HG03520 (cell line): ENCODE data around the gene LYZL2.
"Not testable (repeated sequence)": the region's sequence is repeated elsewhere in the genome, so short reads cannot be mapped to it uniquely, and the experiment has no call there.

ENCODE experiments used
- ATAC-seq: cut with Tn5 transposase; IDR thresholded peaks from one replicate; pipeline ENCODE4 v1.9.1; 2021; ENCODE audit warnings: mild to moderate bottlenecking, moderate library complexity; ENCODE audit not compliant: unreplicated experiment

The LYZL2 gene

DNA sequence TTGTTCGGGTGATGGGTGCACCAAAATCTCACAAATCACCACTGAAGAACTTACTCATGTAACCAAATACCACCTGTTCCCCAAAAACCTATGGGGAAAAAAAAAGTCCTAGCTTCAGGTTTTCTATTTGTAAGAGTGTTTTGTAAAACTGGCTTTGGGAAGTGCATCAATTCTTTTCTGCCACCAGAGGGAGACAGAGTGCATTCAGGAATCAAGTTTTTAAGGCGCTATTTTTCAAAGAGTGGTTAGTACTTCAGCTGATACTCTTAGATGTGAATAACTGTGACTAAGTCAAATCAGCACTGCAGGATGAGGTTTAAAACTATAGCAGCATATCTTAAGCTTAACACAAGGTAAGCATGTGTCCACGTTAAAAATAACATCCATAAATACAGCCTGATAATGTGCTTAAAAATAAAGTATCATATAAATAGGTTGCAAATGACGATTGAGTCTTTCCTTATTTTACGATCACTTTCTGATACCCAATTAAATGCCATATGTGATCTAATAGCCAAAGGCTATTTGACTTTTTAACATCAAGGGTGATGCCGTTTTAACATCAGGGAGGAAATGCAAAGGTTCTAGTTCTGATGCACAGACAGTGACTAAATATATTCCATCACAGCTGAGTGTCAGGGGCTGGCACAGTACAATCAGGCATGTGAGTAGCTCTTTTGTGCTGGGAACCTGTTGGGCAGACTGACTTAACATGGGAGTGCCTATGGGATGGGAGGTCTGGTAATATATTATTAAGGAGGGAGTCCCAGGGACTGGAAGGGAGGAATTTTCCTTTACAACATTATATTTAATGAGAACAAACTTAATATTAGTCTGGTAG lies 10.6 kb upstream of the LYZL2 start:
- ATAC-seq: no peak

DNA sequence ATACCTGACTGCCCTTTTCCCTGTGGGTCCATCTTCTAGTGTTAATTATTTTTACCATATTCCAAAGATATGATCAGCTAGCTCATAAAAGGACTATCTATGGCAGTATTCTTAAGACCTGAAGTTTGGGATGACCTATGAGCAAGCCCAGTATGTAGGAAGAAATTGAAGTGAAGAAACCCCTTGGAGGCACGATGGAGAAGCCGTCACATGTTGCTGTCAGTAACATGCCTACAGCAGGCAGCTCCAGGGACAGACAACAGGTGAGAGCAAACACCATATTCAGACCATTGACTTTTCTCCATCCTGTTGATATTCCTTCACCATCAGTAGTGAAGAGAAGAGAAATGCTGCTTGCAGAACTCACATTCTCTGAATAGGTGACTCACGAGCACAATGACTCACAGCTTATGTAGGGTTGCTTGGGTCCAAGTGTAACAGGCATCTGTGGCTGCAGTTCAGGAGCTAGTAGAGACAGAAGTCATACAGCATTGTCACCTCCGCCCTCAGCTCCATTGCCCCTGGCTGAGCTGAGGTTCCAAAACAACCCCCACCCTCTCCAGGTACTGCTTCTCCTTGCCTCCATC lies 8.4 kb upstream of the LYZL2 start:
- ATAC-seq: no peak

DNA sequence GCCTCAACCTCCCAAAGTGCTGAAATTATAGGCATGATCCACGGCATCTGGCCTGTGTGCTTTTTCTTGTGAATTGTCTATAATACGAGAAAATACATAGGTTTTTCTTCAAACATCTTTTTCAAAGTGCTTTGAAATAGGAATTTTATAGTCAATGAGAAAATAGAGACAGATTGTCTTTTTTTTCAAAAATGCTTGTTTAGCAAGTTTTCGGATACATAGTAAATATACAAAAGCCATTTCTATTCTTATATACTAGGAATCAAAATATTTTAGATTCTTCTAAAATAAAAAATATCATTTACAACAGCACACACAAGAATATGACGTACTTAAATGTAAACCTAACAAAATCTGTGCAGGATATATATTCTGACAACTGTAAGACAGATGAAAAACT lies 1.6 kb upstream of the LYZL2 start:
- ATAC-seq: no peak

DNA sequence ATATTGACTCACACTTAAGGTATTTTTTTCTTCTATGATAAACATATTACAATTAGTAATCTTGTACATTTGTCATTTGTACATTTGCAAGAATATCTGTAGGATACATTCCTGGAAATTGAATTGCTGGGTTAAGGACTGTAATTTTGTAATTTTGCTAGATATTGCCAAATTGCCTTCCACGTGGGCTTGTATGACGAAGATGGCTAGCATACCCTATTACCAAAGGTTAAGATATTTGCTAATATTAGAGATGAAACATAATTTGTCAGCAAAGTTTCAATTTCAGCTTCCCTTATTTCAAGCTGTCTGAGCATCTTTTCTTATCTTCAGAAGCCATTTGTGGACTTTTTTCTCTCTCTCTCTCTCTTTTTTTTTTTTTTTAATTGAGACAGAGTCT lies 1.0 kb upstream of the LYZL2 start:
- no peak for ATAC-seq

DNA sequence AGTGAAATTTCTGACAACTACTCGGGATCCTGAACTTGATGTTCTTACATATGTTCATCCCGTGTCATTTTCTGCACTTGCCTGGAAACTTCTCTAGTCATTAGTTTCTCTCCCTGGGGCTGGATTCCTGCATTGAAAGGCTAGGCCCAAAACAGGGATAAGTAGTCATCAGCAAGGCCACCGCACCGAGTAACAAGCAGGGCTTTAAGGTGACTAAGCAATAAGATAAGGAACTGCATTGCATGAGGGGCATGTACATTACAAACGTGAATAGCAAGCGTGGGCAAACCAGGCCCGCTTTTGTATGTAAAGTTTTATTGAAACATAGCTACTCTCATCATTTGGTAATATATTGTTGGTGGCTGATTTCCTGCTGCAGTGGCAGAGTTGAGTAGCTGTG lies 977 bp downstream of the LYZL2 start:
- not testable (repeated sequence) for ATAC-seq

DNA sequence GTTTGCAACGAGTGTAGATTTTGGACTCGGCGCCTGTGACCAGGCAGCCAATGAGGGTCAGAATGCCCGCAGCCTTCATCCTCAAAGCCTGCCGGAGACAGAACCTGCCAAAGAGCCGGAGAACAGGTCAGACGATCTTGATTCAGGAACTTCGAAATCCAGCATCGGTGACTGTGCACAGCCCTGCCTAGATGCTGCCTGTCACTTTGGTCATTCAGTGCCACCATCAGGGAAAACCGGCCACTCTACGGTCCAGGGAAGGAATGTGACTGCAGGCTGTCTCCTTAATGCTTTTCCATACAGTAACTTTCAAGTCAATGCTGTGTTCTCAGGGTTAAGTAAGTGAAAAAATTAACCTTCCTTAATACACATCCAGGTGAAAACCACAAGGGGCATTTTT lies 2.7 kb downstream of the LYZL2 start:
- ATAC-seq: not testable (repeated sequence)

DNA sequence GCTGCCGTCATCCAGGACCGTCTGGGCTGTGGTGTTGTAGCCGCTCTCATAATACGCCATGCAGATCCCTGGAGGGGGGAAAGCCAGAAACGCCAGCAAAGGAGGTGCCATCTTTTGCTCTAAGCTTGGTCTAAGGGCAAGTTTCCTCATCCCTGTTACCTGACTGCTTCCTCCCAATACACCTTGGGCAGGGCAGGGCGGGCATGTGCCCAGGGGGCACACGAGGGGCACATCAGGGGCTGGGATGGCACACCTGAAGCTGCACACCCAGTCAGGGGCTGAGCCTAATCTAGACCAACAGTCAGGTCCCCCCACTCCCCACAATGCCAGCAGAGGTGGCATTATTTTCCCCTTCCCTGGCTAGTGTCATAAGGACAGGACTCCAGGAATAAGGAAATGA lies 3.4 kb downstream of the LYZL2 start:
- not testable (repeated sequence) for ATAC-seq

DNA sequence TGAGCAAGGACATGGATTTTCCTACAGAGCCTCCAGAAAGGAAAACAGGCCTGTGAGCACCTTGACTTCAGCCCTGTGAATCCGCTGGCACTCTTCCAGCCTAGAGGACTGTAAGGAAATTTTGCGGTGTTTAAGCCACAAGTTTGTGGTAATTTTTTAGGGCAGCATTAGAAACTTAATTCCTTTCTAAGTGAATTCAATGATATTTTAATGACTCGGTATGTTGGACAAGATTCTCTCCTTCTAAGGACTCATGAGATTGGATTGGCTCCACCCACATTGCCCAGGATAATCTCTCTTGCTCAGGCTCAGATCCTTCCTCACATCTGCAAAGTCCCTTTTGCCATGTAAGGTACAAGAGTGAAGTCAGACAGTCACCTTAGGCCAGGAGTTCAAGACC lies 4.5 kb downstream of the LYZL2 start:
- ATAC-seq: no peak

DNA sequence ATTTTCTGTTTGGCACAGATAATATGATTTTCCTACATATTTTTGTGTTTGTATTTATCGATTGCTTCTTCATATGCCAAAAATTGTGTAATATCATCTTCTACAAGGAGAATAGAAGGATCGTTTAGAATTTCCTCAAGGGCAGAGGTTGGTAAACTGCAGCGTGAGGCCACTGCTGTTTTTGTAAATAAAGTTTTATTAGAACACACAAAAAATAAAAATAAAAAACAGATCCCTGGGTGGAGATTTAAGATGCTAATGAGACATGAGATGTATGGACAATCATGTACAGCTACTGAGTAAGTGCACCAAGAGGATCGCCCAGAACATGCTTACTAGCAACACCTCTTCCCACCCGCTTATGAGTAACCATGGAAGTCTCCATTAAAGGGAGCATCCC lies 9.6 kb downstream of the LYZL2 start:
- no peak for ATAC-seq

DNA sequence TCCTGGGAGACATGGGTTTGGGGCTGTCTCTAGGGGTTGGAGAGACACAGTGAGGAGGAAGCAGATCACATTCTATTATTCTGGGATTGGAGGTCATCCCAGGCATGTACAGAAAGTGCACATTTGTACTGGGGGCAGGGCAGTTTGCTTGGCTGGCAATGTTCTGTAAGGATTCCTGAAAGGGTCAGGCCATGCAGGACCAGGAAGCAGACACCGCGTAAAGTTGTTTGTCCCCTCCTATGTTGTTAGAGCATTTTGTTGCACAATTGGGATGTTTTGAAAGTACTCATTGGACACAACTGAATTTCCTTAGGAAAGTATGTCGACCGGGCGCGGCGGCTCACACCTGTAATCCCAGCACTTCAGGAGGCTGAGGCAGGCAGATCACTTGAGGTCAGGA lies 12.5 kb downstream of the LYZL2 start:
- ATAC-seq: no peak

DNA sequence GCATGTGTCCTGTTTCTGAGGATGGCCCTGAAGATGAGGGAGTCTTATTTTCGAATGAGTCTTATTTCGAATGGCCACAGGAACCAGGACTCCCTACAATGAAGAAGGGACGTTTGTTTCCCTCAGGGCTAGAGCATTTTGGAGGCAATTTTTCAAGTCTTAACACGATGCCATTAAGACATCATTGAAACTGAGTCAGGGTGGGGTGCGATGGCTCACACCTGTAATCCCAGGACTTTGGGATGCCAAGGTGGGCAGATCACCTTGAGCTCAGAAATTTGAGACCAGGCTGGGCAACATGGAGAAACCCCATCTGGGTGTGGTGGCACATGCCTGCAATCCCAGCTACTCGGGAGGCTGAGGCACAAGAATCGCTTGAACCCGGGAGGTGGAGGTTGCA lies 18.5 kb downstream of the LYZL2 start:
- not testable (repeated sequence) for ATAC-seq

DNA sequence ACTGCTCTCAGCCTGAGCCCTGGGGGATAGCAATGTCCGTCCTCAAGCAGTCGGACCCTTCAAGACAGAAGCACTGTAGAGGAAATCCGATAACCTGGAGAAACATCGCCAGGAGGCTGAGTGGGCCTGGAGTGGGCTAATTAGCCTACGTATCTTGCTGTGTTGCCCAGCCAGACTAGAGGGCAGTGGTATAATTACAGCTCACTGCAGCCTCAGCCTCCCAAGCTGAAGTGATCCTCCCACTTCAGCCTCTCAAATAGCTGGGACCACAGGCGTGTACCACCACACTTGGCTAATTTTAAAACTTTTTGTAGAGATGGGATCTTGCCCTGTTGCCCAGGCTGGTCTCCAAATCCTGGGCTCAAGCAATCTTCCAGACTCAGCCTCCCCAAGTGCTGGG lies 21.7 kb downstream of the LYZL2 start:
- no peak for ATAC-seq

DNA sequence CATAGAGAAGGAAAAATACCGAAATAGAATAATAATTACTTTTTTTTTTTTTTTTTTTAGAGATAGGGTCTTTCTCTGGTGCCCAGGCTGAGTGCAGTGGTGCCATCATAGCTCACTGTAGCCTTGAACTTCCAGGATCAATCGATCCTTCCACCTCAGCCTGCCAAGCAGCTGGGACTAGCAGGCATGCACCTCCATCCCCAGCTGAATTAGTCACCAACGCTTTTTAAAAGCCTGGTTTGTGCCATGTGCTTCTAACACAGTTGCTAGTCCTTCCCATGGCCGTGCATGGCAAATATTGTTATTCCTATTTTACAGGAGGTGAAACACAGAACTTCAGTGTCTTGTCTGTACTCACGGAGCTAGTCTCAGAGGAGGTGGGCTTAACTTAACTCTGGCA lies 23.2 kb downstream of the LYZL2 start:
- no peak for ATAC-seq

DNA sequence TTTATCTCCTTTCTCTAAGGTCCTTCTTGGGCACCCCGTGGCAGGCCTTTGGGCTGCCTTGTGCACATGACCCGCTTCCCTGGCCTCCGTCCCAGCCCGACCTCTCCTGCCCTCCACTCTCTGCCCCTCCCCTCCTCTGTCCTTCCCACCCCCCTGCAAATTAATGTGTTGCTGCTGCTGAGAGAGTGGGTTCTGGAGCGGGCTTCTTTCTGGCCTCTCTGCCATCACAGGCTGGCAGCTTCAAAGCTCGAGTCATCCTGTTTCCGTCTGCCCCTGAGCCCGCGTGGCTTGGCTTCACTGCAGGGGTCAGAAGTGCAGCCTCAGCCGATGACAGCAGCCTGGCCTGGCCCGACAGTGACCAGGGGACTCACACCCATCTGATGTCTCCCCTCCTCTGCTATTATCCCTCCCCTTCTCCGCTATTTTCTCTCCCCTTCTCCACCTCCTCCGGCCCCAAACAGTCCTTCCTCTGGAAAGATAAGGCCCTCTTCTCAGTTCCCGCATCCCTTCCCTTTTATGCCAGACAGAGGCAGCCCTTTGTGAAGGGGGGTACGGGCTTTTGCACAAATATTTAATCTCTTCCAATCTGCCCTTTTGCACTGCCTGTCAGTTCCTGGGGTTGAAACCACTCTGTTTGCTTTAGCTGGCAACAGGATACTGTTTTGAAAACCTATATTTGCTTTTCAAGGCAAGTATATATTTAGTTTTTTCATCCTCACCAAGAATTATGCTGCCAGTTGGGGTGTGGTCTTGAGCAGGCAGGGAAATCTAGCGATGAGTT lies 24.0 kb downstream of the LYZL2 start:
- not testable (repeated sequence) for ATAC-seq

DNA sequence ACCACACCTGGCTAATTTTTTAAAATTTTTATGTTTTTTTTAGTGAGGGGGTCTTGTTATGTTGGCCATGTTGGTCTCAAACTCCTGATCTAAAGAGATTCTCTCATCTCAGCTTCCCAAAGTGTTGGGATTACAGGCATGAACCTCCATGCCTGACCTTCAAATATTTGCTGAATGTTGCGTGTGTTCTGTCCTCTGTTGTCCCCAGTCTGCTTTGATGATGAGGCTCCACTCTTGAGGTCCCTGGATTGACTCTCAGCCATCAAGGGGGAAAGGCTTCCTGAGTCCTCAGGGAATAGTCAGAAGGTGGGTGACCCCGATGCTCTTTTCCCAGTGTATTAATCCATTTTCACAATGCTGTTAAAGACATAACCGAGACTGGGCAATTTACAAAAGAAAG lies 26.0 kb downstream of the LYZL2 start:
- no peak for ATAC-seq

DNA sequence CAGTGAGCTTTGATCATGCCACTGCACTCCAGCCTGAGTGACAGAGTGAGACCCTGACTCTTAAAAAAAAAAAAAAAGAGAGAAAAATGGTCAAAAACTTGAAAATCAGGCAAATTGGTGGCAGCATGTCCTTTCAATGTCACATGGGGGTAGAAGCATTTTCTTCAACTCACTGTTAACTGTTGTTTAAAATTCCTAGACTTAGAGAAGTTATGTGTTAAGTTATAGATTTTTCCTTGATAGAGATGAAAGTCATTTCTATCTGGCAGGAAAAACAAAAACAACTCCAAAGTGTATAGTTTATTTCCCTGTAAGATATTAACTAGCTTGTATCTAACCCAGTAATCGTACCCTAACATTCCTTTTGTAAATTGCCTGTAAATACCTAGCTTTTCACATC lies 26.8 kb downstream of the LYZL2 start:
- no peak for ATAC-seq

DNA sequence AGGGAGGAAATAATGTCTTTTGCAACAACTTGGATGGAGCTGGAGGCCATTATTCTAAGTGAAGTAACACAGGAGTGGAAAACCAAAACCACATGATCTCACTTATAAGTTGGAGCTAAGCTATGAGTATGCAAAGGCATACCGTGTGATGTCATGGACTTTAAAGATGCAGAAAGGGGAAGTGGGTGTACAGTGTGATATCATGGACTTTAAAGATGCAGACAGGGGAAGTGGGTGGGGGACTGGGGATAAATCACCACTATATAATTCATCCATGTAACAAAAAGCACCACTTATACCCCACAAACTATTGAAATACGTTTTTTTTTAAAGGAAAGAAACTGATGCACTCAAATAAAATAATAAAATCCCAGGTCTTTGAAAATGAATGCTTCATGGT lies 29.5 kb downstream of the LYZL2 start:
- no peak for ATAC-seq

DNA sequence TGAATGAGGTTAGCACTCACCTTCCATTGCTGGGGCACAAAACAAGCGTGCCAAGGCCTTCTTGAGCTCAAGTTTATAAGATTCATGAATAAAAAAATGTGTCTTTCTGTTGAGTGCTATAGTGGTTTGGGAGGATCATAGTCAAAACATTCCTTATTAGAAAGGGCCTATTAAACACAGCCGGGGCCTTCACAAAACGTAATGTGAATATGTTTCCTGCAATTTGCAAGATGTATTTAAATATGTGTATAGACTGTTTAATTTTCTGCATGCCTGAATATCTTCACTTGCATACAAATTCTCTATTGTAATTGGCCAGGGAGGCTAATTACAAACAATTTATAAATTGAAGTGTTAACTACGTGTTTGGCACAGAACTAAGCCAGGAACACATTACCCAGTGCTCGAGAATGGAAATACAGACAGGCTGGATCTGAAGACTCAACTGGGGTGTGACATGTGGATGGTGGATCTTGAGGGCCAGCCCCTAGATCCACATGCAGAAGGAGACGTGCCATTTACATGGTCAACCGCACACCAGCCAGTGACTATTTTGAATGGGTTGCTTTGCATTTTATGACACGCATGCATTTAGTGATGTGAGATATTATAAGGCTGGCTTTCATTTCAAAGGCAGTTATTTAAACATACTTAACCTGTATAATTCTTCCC lies 31.3 kb downstream of the LYZL2 start:
- no peak for ATAC-seq

DNA sequence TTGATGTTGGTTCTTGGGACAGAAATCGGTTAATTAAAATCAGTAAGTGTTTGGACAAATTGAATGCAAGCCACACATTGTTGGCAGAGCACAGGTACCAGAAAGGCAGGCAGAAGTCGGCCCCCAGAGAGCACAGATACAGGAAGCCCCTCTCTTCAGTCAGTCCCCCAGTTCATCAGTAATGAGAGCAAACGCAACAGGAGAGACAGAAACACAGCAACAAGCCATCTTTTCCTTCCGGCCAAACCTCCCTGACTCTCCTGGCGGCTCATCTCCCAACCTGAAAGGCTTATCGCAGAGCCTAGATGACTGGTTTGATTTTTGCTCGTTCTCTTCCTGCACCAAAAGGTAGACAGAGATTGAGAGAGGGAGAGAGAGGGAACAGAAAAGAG lies 32.1 kb downstream of the LYZL2 start:
- ATAC-seq: not testable (repeated sequence)

DNA sequence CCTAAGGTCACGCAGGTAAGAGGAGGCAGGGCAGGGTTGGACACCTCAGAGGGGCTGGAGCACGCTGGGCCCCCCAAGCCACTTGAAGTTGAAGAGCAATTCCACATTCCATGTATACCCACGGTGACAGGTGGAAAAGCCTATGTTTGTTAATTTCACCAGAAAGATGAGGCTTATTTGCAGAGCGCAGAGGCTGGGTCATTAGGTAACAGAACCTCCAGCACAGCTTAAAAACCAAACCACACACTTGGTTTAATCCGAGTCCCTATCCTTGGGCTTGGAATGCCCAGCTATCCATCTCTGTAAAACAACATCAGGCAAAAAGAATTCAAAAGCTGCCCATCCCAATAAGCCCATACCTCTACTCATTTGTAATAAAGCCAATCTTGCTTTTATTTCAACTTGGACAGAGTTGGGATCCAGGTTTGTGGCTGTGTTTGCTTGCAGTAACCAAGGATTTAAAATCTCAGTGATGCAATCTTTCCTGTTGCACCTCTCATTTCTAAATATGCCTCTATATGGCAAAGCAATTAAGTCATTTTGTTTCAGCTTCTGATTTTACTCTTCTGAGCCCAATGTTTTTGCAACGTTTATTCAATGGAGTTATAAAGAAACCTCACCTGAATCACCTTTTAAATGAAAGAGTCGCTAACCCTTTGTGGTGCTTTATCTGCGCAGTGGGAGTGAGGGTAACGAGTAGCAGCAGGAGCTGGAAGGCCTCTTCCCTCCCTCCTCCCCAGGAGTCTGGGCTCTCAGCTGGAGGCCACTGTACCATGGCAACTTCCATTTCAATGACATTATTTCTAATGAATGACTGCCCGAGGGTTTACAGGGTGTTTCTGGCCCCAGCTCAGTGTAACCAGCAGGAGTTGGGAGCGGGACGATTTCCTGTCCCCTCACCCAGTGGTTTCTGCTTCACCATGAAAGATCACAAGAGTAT lies 32.8 kb downstream of the LYZL2 start:
- not testable (repeated sequence) for ATAC-seq
